Vagina (tissue), 2 donors: ENCODE measurements around the gene GALR2.

Source experiments
- CTCF ChIP-seq, 3 experiments: fragments of 450-650 bp in 2 of 3; fragments of 200-600 bp in 1 of 3; sonication (generic) in 1 of 3; IDR thresholded peaks; one replicate each; pipeline ENCODE4 v1.5.1; 2017 to 2019; ENCODE audit warnings: antibody characterized with exemption in 3 of 3, mild to moderate bottlenecking in 2 of 3, moderate library complexity in 2 of 3
- POLR2A ChIP-seq, 2 donors: fragments of 450-650 bp; IDR thresholded peaks; one replicate each; pipeline ENCODE4 v1.6.1; 2017; ENCODE audit warnings: antibody characterized with exemption in 2 of 2, mild to moderate bottlenecking in 2 of 2, moderate library complexity in 2 of 2
- POLR2AphosphoS5 ChIP-seq, 2 donors: sonication (generic); formaldehyde crosslinking; IDR thresholded peaks; one replicate each; pipeline ENCODE4 v1.9.0; 2017; ENCODE audit warnings: antibody characterized with exemption in 2 of 2, mild to moderate bottlenecking in 2 of 2, low read depth in 1 of 2; ENCODE audit not compliant: insufficient read depth in 1 of 2

- TF ChIP-seq CTCF (IDR thresholded peaks at IDR 0.05) (no peak), POLR2A (IDR thresholded peaks at IDR 0.05) (no peak), POLR2AphosphoS5 (IDR thresholded peaks at IDR 0.05; ENCODE audit: insufficient read depth in 1 of 2, low read depth in 1 of 2) (no peak)
Observed at GRCh38 chr17:76065775-76066174, 8.8 kb upstream of the GALR2 start.
